ENCODE measurements around the gene CCL1.

DNA sequence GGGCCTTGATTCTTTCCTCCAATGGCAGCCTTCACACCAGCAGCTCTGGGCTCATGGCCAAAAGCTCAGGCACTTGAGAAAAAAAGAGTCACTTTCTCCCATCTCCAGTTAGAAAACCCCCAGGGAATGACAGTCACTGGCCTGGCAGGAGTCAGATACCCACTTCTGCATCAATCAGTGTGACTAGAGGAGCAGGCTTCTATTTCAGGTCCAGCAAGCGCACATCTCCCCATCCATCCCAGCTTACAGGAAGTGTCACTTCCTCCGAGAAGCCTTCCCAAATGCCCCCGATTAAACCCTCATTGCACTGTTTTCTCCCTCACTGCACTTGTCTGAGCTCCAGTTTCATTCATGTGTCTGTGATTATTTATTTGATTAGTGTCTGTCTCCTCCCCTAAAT, 30.4 kb upstream of the CCL1 start:
- TF ChIP-seq, protein P1, sequence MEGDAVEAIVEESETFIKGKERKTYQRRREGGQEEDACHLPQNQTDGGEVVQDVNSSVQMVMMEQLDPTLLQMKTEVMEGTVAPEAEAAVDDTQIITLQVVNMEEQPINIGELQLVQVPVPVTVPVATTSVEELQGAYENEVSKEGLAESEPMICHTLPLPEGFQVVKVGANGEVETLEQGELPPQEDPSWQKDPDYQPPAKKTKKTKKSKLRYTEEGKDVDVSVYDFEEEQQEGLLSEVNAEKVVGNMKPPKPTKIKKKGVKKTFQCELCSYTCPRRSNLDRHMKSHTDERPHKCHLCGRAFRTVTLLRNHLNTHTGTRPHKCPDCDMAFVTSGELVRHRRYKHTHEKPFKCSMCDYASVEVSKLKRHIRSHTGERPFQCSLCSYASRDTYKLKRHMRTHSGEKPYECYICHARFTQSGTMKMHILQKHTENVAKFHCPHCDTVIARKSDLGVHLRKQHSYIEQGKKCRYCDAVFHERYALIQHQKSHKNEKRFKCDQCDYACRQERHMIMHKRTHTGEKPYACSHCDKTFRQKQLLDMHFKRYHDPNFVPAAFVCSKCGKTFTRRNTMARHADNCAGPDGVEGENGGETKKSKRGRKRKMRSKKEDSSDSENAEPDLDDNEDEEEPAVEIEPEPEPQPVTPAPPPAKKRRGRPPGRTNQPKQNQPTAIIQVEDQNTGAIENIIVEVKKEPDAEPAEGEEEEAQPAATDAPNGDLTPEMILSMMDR (IDR thresholded peaks at IDR 0.05) = no peak
- TF ChIP-seq USF2 (CRISPR knock-in tag; IDR thresholded peaks at IDR 0.05) (no peak), ETV6 (CRISPR knock-in tag; IDR thresholded peaks at IDR 0.05) (no peak), MAX (CRISPR knock-in tag; IDR thresholded peaks at IDR 0.05) (no peak), ZNF263 (CRISPR knock-in tag; IDR thresholded peaks at IDR 0.05; ENCODE audit: low read depth) (no peak), CREB1 (CRISPR knock-in tag; IDR thresholded peaks at IDR 0.05) (no peak)
- TF ChIP-seq, protein P2, sequence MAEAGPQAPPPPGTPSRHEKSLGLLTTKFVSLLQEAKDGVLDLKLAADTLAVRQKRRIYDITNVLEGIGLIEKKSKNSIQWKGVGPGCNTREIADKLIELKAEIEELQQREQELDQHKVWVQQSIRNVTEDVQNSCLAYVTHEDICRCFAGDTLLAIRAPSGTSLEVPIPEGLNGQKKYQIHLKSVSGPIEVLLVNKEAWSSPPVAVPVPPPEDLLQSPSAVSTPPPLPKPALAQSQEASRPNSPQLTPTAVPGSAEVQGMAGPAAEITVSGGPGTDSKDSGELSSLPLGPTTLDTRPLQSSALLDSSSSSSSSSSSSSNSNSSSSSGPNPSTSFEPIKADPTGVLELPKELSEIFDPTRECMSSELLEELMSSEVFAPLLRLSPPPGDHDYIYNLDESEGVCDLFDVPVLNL (CRISPR knock-in tag; IDR thresholded peaks at IDR 0.05; ENCODE audit: borderline replicate concordance, low read depth) = no peak

All from WTC11 (cell line).